Right atrium auricular region (tissue), 2 donors: ENCODE data around the gene CDH2. TPM values are rescaled to one million over a fixed set of nuclear protein-coding genes. Genes with fewer than 3 reads are reported as not detected.

ENCODE experiments used
- DNase-seq: peaks from one replicate; pipeline ENCODE4 v3.0.0-alpha.2; 2019; ENCODE audit warnings: low spot score
- H3K27ac ChIP-seq, 2 donors: fragments of 200-600 bp; sonication (generic); 1 replicate in 1 of 2; 2 replicates in 1 of 2; pipeline ENCODE4 v1.5.1; 2016 to 2019
- H3K27me3 ChIP-seq, 2 donors: fragments of 200-600 bp; sonication (generic); one replicate each; pipeline versions ENCODE4 v1.5.1 to v1.6.0; 2017 to 2019
- H3K36me3 ChIP-seq: fragments of 200-600 bp; sonication (generic); one replicate; pipeline ENCODE4 v1.5.1; 2016
- H3K4me1 ChIP-seq, 2 donors: fragments of 200-600 bp; sonication (generic); one replicate each; pipeline versions ENCODE4 v1.5.1 to v1.6.0; 2017 to 2019
- H3K4me3 ChIP-seq, 2 donors: fragments of 200-600 bp; sonication (generic); 1 replicate in 1 of 2; 2 replicates in 1 of 2; pipeline ENCODE4 v1.5.1; 2017 to 2019; ENCODE audit warnings: mild to moderate bottlenecking in 1 of 2, moderate library complexity in 1 of 2
- H3K9me3 ChIP-seq, 2 donors: fragments of 200-600 bp; sonication (generic); one replicate each; pipeline ENCODE4 v1.5.1; 2019
- total RNA-seq, 2 donors: library from RNA; depleted of rRNA; stranded (reverse); fragments of >200 nt; gene quantifications; one replicate each; pipeline ENCODE4 v1.1.0, GENCODE V29; 2016
- TF ChIP-seq, protein P1 (sequence below), 2 donors: fragments of 200-600 bp; sonication (generic); IDR thresholded peaks; one replicate each; pipeline ENCODE4 v1.5.1; 2019; ENCODE audit warnings: antibody characterized with exemption in 2 of 2

CDH2 gene
- total RNA-seq, 2 donors from 2014 or later, result 205 to 269 TPM

DNA sequence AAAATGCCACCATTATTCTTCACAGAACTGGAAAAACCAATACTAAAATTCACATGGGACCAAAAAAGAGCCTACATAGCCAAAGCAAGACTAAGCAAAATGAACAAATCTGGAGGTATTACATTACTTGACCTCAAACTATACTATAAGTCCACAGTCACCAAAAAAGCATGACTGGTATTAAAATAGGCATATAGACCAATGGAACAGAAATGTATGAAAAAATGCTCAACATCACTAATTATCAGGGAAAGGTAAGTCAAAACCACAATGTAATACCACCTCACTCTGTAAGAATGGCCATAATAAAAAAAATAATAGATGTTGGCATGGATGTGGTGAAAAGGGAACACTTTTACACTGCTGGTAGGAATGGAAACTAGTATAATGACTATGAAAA lies 158.6 kb downstream of the CDH2 start:
- H3K4me1 ChIP-seq, result no peaks in the 10 kb centered on the region
- no peaks in the 10 kb centered on the region for H3K9me3 ChIP-seq
- DNase-seq, result no peak
- no peak overlapping the region for H3K27ac ChIP-seq
- TF ChIP-seq, protein P1, sequence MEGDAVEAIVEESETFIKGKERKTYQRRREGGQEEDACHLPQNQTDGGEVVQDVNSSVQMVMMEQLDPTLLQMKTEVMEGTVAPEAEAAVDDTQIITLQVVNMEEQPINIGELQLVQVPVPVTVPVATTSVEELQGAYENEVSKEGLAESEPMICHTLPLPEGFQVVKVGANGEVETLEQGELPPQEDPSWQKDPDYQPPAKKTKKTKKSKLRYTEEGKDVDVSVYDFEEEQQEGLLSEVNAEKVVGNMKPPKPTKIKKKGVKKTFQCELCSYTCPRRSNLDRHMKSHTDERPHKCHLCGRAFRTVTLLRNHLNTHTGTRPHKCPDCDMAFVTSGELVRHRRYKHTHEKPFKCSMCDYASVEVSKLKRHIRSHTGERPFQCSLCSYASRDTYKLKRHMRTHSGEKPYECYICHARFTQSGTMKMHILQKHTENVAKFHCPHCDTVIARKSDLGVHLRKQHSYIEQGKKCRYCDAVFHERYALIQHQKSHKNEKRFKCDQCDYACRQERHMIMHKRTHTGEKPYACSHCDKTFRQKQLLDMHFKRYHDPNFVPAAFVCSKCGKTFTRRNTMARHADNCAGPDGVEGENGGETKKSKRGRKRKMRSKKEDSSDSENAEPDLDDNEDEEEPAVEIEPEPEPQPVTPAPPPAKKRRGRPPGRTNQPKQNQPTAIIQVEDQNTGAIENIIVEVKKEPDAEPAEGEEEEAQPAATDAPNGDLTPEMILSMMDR (IDR thresholded peaks at IDR 0.05), result no peak
- H3K36me3 ChIP-seq, result no peaks in the 10 kb centered on the region
- no peaks in the 10 kb centered on the region for H3K27me3 ChIP-seq
- no peak overlapping the region for H3K4me3 ChIP-seq

DNA sequence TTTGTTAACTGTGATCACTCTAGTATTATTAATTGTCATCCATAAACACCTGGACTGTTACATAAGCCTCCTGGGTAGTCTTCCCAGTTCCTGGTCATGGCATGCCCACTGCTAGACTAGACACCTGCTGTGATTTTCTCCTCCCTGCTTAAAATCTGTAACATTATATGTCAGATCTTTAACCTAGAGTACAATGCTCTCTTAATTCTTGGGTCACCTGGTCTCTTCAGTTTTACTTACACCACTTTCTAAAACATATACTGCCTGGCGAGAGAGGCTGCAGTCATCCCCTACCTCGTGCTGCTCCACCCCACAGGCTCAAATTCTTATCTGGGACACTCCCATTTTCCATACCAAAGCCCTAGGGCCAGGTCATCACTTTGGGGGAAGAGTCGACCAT lies 161.3 kb downstream of the CDH2 start:
- Histone ChIP-seq H3K4me1 (no peaks in the 10 kb centered on the region), H3K36me3 (peaks cover 8% of the 10 kb centered on the region), H3K4me3 (no peak overlapping the region), H3K27me3 (no peaks in the 10 kb centered on the region), H3K27ac (no peak overlapping the region), H3K9me3 (no peaks in the 10 kb centered on the region)
- TF ChIP-seq, protein P1 (IDR thresholded peaks at IDR 0.05), result no peak
- DNase-seq, result no peak

DNA sequence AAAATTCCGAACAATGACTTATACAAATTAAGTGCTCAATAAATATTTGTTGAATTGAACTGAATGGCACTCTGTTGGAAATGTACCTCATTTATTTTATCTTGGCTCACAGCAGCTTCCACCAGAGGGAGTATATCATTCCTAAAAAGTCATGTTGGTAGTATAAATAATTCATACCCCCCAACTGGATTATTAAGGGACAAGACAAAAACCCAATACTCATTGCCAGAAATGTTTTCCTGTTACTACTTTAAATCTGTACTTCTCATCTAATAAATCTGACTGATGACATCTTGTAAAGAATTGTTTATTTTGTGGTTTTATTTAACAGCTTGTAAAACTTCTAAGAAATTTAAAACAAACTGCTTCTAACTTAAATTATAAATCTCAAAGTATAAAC lies 163.9 kb downstream of the CDH2 start:
- H3K4me3 ChIP-seq, result no peak overlapping the region
- H3K27me3 ChIP-seq, result no peaks in the 10 kb centered on the region
- H3K27ac ChIP-seq, result no peak overlapping the region
- TF ChIP-seq, protein P1 (IDR thresholded peaks at IDR 0.05), result peak in 1 of 2 donors; percentile 48
- peaks cover 8% of the 10 kb centered on the region for H3K36me3 ChIP-seq
- DNase-seq, result no peak
- no peaks in the 10 kb centered on the region for H3K9me3 ChIP-seq
- H3K4me1 ChIP-seq, result no peaks in the 10 kb centered on the region

DNA sequence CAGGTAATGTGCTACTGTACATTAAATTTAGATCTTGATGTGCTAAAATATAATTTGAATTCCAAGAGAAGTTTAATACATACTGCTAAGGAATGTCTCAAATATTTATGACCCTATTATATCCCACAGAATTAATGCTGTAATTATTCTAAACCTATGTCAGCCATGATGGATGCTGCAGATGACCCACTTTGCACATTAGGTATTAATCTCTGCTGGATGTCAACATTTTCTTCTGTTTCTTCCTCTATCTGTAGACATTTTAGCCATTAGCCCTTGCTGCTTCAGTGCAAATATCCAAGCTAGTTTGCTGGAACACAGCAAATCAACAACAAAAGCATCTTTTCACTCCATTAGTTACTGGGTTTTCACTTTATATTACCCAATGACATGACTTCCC lies 164.6 kb downstream of the CDH2 start:
- Histone ChIP-seq H3K4me1 (no peaks in the 10 kb centered on the region), H3K4me3 (no peak overlapping the region), H3K9me3 (no peaks in the 10 kb centered on the region), H3K27ac (no peak overlapping the region), H3K36me3 (peaks cover 8% of the 10 kb centered on the region), H3K27me3 (no peaks in the 10 kb centered on the region)
- DNase-seq, result no peak
- TF ChIP-seq, protein P1 (IDR thresholded peaks at IDR 0.05), result no peak

DNA sequence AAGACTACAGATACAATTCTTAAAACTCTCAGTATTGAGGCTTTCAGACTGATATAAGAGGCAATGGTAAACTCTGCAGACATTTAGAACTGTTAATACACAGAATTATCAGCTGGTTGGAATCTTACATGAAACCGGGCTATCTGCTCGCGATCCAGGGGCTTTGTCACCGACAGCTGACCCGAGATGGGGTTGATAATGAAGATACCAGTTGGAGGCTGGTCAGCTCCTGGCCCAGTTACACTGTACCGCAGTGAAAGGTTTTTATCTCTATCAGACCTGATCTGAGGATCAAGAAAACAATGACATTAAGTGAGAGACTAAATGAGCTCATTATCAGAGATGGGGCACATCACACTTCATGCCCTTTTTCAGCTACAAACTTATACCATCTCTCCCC lies 167.3 kb downstream of the CDH2 start:
- Histone ChIP-seq H3K36me3 (peaks cover 13% of the 10 kb centered on the region), H3K27ac (no peak overlapping the region), H3K4me1 (no peaks in the 10 kb centered on the region), H3K27me3 (no peaks in the 10 kb centered on the region), H3K4me3 (no peak overlapping the region), H3K9me3 (no peaks in the 10 kb centered on the region)
- TF ChIP-seq, protein P1 (IDR thresholded peaks at IDR 0.05), result no peak
- DNase-seq, result no peak

DNA sequence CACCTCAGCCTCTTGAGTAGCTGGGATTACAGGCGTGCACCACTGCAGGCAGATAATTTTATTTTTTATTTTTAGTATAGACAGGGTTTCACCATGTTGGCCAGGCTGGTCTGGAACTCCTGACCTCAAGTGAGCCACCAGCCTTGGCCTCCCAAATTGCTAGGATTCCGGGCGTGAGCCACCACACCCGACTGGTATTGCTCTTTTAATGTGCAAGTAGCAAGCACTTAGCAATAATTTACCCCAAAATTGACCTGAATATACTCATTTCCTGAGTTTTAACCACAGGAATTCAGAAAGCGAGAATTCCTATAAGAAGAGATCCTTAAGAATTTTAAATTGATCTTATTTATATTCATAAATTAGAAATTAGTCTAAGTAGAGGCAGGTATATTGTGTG lies 169.1 kb downstream of the CDH2 start:
- Histone ChIP-seq H3K4me1 (peaks cover 0 to 3% of the 10 kb centered on the region in 2 donors), H3K27ac (no peak overlapping the region), H3K36me3 (peaks cover 13% of the 10 kb centered on the region), H3K27me3 (no peaks in the 10 kb centered on the region), H3K9me3 (no peaks in the 10 kb centered on the region), H3K4me3 (no peak overlapping the region)
- TF ChIP-seq, protein P1 (IDR thresholded peaks at IDR 0.05), result no peak
- DNase-seq, result no peak
